Fibroblast of skin of back (primary cell): ENCODE measurements around the gene GGTA1. TPM values are rescaled to one million over a fixed set of nuclear protein-coding genes. Genes with fewer than 3 reads are reported as not detected.
"Not testable (repeated sequence)": the region's sequence is repeated elsewhere in the genome, so short reads cannot be mapped to it uniquely, and the experiment has no call there.

Experiments used
- DNase-seq: peaks from one replicate; pipeline ENCODE4 v3.0.0-alpha.2; 2013
- polyA plus RNA-seq, 2 experiments: library from polyadenylated mRNA; unstranded; fragments of 120-200 nt; gene quantifications; one replicate each; pipeline ENCODE4 v1.2.1, GENCODE V29; 2013; ENCODE audit not compliant: insufficient read length in 2 of 2

The GGTA1 gene
- polyA plus RNA-seq (2013, experiment 1 of 2; ENCODE audit: insufficient read length) = 0.10 TPM
- polyA plus RNA-seq (2013, experiment 2 of 2; ENCODE audit: insufficient read length) = 0.17 TPM

DNA sequence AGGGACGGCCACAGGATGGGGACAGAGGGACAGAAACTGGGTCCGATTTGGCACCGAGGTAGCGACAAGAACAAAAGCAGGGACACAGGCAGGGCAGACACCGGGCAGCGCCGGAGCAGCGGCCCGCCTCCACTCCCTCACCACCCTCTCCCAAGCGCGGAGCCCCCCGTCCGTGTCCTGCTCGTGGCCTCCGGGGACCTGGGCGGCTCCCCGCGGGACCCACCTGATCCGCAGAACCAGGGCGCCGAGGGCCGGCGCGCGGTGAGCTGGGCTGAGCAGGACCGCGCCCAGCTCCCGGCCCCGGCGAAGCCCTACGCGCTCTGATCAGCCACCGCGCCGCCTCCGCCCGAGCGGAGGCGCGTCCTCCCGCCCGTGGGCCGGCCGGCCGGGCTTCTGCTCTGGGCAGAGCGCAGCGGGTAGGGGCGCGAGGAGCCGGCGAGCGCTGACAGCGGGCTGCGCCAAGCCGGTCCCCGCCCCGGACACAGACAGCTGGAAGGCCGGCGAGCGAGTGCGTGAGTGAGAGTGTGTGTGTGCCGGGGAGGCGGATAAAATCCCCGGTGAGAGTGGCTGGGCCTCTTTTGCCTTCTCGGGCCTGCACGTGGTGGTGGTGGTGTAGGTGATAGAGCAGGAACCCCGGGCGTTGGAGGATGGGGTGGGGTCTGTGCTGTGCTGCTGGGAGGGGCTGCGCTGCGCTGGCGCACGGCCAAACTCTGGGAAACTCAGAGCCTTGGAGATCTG lies at the start of gene GGTA1:
Gene GGTA1 (minus strand): TSS at position 418 of the 738 bp plus-strand sequence. CDS start 31,922 bp downstream, outside the sequence.
- DNase-seq = peak; percentile 63

DNA sequence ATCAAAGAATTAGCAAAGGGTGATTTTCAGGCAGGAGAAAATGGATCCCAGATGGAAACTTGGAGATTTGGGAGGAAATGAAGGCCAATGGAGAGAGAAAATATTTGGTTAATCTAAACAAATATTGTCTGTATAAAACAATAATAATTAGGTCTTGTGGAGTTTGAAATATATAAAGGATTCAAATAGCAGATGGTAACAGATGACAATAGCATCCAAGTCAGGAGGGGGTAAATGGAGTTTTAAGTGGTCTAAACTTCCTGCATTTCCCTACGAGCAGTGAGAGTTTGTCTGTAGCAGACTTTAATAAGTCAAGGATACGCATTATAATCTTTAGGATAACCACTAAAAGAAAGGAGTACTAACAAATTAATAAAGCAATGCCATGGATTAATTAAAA lies 49.0 kb upstream of the GGTA1 start:
- DNase-seq = no peak

DNA sequence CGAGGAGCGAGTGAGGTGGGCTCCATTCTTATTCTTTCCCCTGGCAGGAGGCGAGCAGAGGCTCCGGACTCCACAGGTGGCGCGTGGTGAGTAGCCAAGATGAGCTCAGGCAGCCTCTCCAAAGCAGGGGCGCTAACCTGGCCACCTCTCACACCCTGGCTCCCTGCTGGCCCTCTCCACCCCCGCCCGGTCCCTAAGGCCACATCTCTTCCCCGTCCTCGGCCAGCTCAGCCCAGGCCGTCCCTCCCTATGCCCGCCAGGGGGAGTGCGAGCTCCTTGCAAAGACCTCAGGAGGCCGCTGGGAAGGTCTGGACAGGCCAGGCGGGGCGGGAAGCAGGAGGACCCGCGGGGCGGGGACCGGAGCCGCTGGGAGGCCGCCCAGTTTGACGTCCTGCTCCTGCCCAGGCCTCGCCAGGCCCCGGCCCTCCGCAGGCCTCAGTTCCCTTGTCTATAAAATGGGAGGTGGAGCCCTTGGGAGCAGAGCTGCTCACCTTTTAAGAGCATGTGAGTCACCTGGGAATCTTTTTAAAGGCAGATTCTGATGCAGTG lies 46.3 kb upstream of the GGTA1 start:
- peak; percentile 96 for DNase-seq

DNA sequence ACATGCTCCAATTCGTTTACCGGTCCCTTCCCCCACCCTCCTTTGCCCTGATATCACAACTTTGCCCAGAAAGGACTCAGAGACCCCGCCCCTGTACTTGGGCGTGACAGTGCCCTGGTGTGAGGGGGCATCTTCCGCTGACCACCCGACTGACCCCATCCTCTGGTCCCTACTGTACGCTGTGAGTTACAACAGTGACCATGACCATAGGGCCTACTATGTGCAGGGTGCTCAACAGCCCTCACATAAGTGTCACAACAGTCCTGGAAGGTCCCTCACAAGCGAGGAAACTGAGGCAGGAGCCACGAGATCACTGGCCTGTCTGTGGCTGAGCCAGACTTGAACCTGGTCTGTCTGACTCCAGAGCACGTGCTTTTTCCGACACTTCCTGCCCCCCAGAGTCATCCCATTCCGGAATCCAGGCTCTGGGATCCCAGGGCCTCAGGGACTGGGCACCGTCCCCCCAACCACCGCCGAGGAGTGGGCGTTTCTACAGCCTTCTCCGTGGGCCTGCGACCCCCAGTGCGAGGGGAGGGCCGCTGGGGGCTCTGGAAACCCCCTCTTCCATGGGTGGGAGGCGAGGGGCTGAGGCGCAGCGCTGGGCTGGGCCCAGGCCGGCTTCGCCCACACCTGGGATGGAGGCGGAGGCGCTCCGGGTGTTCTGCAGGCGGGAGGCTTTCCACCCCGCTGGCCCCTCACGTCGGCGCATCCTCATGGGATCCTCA lies 45.7 kb upstream of the GGTA1 start:
- no peak for DNase-seq

DNA sequence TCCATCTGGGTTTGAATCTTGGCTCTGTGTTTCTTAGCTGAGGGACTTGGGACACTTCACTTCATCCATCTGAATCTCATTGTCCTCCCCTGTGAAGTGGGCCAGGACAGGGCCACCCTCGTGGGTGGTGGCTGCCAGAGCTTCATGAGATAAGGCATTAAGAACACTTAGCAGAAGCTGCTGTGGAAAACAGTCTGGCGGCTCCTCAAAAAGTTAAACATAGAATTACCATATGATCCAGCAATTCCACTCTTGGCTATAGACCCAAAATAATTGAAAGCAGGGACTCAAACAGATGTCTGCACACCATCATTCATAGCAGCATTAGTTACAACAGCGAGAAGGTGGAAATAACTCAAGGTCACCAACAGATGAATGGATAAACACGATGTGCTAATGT lies 42.4 kb upstream of the GGTA1 start:
- no peak for DNase-seq

DNA sequence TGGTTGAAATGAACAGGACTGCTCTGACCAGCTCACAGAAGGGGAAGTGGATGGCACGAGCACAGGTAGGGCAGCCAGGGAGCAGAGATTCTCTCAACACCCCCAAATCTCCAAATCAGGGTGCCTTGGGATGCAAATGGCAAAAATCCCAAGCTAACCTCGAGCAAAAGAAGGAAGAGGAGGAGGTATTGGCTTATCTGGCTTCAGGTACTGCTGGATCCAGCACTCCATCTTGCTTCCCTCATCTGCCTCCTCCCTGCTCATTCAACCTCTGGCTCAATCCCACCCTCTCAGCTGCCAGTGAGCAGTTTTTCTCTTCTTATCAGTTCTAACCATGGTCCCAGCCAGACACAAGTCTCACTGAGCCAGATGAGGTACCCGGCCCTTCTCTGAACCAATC lies 41.6 kb upstream of the GGTA1 start:
- DNase-seq = no peak

DNA sequence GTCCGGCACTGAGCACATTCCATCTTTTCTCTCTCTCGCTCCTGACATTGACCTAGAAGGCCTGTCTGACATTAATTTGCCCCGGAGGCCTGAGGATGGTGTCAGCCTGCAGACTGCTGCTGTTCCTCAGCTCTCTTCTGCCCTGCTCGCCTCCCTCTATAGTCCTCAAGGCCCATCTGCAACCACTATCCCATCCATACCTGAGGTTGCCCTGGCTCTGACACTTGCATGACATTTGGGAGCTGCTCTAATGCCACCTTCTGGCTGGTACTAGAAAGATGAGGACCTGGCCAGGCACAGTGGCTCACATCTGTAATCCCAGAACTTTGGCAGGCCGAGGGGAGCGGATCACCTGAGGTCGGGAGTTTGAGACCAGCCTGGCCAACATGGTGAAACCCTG lies 38.6 kb upstream of the GGTA1 start:
- DNase-seq = no peak

DNA sequence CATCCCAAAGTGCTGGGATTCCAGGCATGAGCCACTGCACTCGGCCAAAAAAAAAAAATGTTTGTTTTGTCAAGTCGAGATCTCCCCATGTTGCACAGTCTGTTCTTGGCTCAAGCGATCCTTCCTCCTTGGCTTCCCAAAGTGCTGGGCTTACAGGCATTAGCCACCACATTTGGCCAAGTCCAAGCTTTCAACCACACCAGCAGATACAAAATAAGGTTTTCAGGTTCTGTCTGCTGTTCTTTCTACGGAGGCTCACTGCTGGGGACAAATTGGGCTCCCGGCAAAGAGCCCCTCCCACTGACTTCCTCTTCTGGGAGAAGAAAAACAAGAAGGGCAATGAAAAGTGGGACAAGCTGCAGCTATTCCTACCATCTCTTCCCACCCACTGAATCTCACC lies 37.6 kb upstream of the GGTA1 start:
- DNase-seq = no peak

DNA sequence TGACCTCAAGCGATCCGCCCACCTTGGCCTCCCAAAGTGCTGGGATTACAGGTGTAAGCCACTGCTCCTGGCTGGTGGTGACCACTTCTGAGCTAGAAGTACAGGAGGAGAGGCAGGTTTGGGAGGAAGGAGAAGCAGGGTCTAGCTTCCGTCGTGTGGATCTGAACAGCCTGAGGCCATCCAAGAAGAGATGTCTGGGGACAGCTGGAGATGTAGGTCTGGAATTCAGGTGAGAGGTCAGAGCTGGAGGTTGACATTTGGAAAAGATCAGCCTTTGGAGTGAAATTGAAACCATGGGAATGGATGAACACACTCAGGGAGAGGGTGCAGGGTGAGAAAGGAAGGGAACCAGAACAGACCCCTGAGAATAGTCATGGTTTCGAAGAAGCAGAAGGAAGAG lies 33.2 kb upstream of the GGTA1 start:
- no peak for DNase-seq

DNA sequence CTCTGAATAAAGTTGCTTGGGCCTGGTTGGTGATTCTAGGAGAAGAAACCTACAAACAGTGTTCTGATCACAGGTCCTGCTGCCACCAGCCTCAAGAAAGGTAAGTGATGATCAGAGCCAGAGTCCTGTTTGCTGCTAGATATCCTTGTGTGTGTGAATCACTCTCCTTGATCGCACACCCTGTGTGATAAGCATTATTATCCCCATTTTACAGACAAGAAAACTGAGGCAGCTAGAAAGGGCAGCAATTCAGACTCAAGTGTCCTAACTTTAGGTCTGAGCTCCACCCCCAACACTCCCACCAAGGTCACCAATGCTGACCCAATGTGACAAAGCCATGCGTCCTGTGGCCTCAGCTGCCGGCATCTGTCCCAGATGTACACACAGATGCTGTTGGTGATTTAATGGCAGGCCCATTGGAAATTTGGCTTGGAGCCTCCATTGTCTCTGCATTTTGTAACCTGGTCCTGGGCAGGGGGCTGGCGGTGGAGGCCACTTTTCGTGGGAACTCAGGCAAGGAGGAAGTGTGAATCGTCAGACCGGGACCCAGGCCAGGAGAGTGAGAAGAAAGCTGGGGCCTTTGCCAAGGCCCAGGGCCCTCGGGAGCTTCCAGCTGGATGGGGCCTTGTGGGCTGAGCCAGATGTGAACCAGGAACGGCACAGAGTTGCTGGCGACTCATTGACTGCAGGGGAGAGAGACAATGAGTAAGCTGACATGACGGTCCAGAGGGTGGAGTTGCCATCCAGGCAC lies 29.8 kb upstream of the GGTA1 start:
- peak; percentile 94 for DNase-seq

DNA sequence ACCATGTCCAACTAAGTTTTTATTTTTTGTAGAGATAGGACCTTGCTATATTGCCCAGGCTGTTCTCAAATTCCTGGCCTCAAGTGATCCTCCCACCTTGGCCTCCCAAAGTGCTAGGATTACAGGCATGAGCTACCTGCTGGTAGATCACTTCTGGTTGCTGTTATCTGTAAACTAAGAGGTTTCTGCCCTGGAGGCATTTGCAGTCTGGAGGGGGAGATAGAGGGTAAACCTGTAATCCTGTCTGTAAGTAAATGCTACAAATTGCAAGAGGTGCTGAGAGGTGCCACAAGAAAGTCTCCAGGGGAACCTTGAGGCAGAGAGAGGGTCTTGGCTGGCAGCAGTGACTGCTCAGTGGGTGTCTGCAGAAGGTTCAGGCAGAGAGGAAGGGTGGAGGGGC lies 29.0 kb upstream of the GGTA1 start:
- DNase-seq = no peak

DNA sequence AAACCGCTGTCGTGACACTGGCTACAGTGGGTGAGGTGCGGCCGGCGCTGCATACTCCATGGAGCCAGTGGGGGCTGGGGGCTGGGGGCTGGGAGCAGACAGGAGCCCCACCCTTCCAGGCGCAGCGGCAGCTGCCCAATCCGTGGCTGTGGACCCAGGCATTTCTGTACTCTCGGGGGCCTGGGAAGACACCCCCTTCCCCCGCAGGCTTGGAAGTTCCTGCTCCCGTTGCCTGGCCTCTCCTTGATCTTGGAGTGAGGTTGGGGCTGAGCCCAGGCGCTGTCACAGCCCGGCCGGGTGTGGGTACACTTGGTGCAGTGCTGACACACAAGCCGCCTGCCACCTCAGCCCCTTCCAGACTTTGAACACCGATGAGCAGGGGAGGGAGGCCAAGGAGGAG lies 27.7 kb upstream of the GGTA1 start:
- no peak for DNase-seq

DNA sequence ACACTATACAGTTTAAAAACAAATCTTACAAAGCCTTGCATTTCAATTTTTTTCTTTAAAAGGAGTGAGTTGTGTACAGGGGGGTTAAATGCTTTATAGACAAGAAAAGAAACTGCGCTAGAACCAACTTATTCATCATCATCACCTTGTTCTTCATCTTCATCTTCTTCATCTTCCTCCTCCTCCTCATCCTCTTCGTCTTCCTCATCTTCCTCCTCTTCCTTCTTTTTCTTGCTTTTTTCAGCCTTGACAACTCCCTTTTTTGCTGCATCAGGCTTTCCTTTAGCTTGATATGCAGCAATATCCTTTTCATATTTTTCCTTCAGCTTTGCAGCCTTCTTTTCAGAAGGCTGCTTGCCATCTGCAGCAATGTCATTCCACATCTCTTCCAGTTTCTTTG lies 20.0 kb upstream of the GGTA1 start:
- DNase-seq = not testable (repeated sequence)

DNA sequence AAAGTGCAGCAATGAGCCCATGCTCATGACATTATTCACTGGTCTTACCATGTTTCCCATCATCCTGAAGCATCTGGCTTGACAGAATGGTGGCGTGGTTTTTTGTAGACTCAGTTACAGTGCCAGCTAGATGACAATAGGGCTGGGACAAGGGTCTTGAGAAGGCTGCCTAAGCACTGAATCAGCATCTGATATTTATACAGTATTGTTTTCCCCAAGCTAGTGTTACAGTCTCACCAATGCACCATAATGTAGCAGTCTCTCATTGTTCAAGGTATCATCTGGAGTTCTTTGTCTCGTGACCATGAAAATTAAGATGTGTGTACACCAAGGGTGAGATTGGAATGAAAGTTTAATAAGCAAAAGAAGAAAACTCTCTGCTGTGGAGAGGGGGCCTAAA lies 19.0 kb upstream of the GGTA1 start:
- DNase-seq = no peak

DNA sequence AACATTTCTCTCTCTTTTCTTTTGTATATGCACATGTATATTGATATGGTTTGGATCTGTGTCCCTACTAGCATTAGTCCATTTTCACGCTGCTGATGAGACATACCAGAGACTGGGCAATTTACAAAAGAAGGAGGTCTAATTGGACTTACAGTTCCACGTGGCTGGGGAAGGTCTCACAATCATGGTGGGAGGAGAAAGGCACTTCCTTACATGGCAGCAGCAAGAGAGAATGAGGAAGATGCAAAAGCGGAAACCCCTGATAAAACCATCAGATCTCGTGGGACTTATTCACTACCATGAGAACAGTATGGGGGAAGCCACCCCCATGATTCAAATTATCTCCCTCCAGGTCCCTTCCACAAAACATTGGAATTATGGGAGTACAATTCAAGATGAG lies 13.5 kb upstream of the GGTA1 start:
- DNase-seq = not testable (repeated sequence)

DNA sequence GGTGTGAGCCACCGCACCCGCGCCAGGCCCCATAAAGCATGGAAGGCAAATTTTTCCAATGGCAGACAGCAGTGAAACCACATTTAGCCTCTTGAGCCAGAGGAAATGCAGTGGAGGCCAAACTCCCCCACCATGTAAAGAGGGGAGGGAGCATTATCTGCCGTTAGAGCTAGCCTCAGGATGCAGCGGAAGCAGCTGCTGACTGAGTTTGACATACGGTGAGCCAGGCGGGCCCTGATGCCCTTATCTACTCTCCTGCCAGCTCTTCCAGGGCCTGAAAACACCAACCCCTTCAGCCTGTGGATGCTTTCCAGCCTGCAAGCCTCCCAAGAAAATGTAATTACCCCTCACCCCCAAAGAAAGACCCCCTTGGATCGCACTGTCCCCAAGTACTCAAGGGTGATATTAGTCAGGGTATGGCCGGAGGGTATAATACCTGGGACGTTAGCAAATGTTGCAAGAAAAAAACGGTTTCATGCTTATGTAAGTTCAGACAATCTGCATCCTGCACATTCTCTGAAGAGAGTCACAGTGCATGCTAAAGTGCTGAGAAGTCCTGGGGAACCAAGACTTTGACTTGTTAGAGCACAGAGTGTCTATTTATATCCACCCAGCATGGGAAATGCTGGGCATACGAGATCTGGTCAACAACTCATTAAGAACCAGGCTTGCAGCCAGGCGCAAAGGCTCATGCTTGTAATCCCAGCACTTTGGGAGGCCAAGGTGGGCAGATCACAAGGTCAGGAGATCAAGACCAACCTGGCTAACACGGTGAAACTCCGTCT lies 11.3 kb upstream of the GGTA1 start:
- peak; percentile 10 for DNase-seq

DNA sequence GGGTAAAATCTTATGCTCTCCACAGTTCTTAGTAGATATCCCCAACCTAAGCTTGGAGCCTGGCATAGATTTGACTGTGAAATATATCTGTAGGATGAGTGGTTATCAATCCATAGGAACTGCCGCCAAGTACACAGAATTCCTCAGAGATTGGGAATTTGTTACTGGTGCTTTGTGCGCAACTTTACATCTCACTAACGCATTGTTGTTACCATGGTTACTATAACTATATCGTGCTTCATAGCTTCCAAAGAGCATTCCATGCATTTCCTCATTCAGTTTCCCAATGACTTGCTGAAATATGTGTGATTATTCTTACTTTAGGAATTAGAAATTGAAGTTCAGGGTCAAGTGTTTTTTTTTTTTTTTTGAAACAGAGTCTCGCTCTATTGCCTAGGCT lies 9.5 kb upstream of the GGTA1 start:
- DNase-seq = peak; percentile 56

DNA sequence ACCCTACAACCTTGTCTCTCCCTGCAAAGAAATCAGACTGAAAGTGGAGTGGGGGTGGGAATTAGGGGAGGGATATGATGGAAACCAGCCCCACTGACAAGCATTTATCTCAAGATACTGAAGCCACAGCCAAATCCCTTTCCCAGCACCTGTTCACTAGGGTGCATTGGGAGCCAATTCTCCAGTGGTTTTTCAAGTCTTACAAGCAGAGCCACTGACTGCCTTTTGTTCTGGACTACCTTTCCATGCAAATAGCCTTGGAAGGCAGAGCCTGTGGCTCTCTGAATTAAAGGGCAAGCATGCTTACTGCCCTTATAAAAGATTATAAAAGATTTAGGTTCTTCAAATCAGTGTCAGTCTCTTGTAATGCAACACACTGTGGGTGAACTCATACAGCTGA lies 8.8 kb upstream of the GGTA1 start:
- DNase-seq = no peak

DNA sequence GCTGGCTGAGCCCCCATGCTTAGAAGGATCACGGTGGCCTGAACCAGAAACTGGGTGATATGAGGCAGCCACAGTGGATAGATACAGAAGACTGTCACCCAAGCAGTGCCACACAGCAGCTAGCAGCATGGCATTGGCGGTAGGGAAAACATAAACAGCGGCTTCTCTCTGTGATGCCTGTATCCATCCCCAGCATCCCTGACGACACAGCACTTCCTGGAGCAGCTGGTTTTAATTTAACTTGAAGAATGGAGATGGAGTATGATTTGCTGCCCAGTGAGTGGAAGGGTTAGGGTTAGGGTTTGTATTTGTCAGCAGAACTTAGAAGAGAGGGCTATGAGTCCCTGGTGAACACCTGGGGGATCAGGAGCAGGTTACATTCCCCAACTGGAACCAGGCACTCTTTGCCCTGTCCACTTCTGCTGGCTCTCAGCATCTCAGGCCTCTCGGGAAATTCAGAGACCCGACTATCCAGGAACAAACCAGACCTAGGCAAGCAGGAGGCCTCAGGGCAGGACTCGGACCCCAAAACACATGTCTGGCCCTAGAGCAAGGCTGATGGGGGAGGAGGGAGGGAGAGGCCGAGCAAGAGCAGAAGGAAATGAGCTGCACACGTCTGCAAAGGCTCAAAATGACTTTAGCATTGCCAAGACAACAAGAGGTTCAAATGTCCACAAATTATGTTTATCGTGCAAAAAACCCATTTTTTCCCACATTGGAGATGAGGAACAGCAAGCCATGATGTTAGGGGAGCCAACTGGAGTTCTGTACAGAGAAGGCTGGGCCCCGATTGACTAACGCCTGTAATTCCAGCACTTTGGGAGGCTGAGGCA lies 6.5 kb upstream of the GGTA1 start:
- DNase-seq = peak; percentile 26

DNA sequence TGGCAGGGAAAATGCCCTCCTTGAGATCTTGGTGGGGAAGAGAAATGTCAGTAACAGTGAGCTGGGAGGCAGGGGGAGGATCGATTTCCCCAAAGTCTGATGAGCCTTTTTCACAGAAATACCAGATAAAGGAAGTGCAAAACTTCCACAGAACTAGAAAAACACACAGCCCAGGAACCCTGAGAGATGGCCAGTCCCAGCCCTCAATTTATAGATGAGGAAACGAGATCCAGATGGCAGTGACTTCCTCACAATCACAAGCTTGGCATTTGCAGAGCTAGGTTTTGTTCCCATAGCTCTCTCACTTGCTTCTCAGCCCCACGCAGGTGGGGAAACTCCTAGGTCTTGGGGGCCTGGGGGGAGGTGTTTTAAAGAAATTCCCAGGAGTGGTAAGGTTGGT lies 3.8 kb upstream of the GGTA1 start:
- DNase-seq = peak; percentile 27

DNA sequence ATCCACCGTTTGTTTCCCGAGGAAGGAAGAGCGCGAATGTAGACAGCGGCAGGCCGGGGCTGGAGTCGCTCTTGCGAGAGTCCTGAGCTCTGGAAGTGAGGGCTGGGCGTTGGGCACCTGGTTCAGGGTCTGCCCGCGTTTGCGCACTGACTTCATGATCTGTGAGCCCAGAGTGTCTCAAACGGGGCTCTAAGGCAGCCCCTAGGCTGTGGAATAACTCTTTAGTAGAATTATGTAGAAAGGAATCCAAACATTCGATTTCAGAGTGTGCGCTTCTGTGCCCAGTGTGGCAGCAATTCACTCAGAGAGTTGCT lies 478 bp upstream of the GGTA1 start:
- no peak for DNase-seq

DNA sequence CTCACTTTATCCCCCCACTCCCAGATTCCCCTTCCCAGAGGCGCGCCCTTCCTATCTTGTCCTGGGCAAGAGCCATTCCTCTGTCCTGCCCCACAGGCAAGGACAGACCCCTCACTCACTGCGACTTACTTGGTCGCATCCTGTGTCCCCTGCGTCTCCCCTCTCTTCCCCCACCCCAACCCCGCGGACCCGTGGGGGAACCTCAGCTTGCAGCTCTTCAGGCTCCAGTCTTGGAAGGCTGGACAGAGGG lies 542 bp downstream of the GGTA1 start:
- DNase-seq = no peak
